A549 (cell line): ENCODE data around the gene TENM3.

Source experiments
- EP300 ChIP-seq, 2 experiments: fragments of >200 bp; sonication (Bioruptor Twin); formaldehyde crosslinking; IDR thresholded peaks; 2 replicates in 1 of 2; 3 replicates in 1 of 2; pipeline ENCODE4 v1.6.1; 2016 to 2017
- JUN ChIP-seq, 2 experiments: fragments of >200 bp; sonication (Bioruptor Twin); formaldehyde crosslinking; IDR thresholded peaks; 2 replicates in 1 of 2; 3 replicates in 1 of 2; pipeline ENCODE4 v1.6.1; 2016 to 2017
- MAFK ChIP-seq: fragments of 450-650 bp; IDR thresholded peaks from 2 replicates; pipeline ENCODE4 v1.6.1; 2014; ENCODE audit not compliant: partially characterized antibody
- POLR2A ChIP-seq: IDR thresholded peaks from 2 replicates; pipeline ENCODE4 v1.6.1; 2012; ENCODE audit warnings: mild to moderate bottlenecking, low read length
- TF ChIP-seq, protein P1 (sequence below): IDR thresholded peaks from 2 replicates; pipeline ENCODE4 v1.6.1; 2012
- TF ChIP-seq, protein P2 (sequence below): fragments of >200 bp; sonication (Bioruptor Twin); formaldehyde crosslinking; IDR thresholded peaks from 3 replicates; pipeline ENCODE4 v1.5.1; 2016

DNA sequence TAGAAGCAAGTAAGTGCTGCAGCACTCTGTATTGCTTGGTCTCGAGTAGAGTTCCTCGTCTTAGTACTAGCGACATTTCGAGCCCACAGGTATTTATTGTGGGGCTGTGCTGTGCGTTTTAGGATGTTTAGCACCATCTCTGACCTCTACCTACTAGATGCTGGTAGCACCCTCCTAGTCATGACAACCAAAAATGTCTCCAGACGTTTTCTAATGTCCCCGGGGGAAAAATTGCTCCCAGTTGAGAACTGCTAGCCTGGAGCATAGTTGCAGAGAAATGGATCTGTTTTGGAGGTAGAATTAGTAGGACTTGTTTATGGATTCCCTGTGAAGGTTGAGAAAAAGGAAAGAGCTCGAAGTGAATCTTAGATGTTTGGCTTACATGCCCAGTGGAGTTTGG lies 287.2 kb downstream of the TENM3 start:
- TF ChIP-seq, protein P1, sequence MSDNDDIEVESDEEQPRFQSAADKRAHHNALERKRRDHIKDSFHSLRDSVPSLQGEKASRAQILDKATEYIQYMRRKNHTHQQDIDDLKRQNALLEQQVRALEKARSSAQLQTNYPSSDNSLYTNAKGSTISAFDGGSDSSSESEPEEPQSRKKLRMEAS, result no peak
- no peak for TF ChIP-seq POLR2A
- TF ChIP-seq, protein P2, sequence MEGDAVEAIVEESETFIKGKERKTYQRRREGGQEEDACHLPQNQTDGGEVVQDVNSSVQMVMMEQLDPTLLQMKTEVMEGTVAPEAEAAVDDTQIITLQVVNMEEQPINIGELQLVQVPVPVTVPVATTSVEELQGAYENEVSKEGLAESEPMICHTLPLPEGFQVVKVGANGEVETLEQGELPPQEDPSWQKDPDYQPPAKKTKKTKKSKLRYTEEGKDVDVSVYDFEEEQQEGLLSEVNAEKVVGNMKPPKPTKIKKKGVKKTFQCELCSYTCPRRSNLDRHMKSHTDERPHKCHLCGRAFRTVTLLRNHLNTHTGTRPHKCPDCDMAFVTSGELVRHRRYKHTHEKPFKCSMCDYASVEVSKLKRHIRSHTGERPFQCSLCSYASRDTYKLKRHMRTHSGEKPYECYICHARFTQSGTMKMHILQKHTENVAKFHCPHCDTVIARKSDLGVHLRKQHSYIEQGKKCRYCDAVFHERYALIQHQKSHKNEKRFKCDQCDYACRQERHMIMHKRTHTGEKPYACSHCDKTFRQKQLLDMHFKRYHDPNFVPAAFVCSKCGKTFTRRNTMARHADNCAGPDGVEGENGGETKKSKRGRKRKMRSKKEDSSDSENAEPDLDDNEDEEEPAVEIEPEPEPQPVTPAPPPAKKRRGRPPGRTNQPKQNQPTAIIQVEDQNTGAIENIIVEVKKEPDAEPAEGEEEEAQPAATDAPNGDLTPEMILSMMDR, result no peak
- TF ChIP-seq JUN (IDR thresholded peaks at IDR 0.05), result no peak
- TF ChIP-seq EP300 (IDR thresholded peaks at IDR 0.05), result no peak
- TF ChIP-seq MAFK, result no peak
